Gastrocnemius medialis (tissue), 4 donors: Measurements from ENCODE around the gene SNRPB2.

Source experiments
- CTCF ChIP-seq, 5 experiments: fragments of 450-650 bp in 3 of 5; fragments of 200-600 bp in 2 of 5; sonication (generic) in 2 of 5; IDR thresholded peaks in 4 of 5; conservative IDR thresholded peaks in 1 of 5; 1 replicate in 4 of 5; 2 replicates in 1 of 5; pipeline ENCODE4 v1.5.1; 2016 to 2019; ENCODE audit warnings: antibody characterized with exemption in 5 of 5, mild to moderate bottlenecking in 3 of 5, moderate library complexity in 3 of 5
- POLR2A ChIP-seq, 2 donors: fragments of 450-650 bp; IDR thresholded peaks; one replicate each; pipeline ENCODE4 v1.6.1; 2017; ENCODE audit warnings: antibody characterized with exemption in 2 of 2, mild to moderate bottlenecking in 2 of 2, moderate library complexity in 2 of 2

GRCh38 chr20:16684416-16684815 is 45.4 kb upstream of the SNRPB2 start:
- TF ChIP-seq CTCF (IDR thresholded peaks at IDR 0.05 in 4 of 5, conservative IDR thresholded peaks at IDR 0.05 in 1 of 5): no peak
- no peak for TF ChIP-seq POLR2A (IDR thresholded peaks at IDR 0.05)
